Heart left ventricle (tissue), 13 donors: Measurements from ENCODE around the gene PUM1.

Experiments used
- POLR2A ChIP-seq, 2 donors: fragments of 450-650 bp; IDR thresholded peaks; one replicate each; pipeline ENCODE4 v1.6.1; 2017; ENCODE audit warnings: antibody characterized with exemption in 2 of 2, mild to moderate bottlenecking in 2 of 2, moderate library complexity in 2 of 2
- TF ChIP-seq, protein P1 (sequence below), 12 donors: fragments of 200-600 bp; sonication (generic) in 4 of 12; IDR thresholded peaks; one replicate each; pipeline versions ENCODE4 v1.5.0 to v1.8.0; 2018 to 2022; ENCODE audit warnings: antibody characterized with exemption in 12 of 12, mild to moderate bottlenecking in 5 of 12
- donor health status: ischemic (EF 13 %, LVEDD 7.1; RV severe dilation, severe dysfunction).
- donor health status: DM: no; HTN: yes; CAD: no.
- donor health status: DM: no; HTN: no; CAD: no.
- donor health status: ischemic (EF 25% LVEDD 6.9; RV normal size, moderate dysfunction).
- donor health status: ischemic (EF 25% LVEDD 5.7; RV mildly dilated, moderate dysfunction).
- donor health status: ischemic (EF 35%, LVEDD 5.7; RV mildly dilated, moderate dysfunction).
- donor health status: nonischemic (EF 11% LVEDD 7.7; RV severe dilation, severe dysfunction).
- donor health status: DM: yes; HTN: yes; CAD: no.
- donor health status: PGD.
- donor health status: ischemic (EF 29% LVEDD 5.4; RV normal size, mild dysfunction).
- donor health status: nonischemic (EF 23%, LVEDD 6.1; RV moderate dilation, normal function).

DNA sequence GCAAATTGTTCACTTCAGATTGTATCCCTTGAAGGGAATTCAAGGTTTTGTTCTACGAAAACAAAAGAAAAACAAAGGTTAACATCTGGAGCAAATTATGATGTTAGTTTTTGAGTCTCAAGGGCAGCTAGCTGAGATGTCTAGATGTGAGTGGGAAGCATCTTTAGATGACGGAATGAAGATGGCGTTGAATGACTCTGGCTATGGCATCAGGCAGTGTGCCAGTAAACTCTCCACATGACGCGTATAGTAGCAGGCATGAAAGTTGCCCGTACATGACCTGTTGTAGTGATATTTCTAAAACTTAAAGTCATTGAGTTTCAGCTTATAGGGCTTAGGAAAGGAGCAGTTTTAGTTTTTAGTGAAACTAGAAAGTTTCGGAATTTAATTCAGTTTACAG lies 144.7 kb downstream of the PUM1 start:
- TF ChIP-seq, protein P1, sequence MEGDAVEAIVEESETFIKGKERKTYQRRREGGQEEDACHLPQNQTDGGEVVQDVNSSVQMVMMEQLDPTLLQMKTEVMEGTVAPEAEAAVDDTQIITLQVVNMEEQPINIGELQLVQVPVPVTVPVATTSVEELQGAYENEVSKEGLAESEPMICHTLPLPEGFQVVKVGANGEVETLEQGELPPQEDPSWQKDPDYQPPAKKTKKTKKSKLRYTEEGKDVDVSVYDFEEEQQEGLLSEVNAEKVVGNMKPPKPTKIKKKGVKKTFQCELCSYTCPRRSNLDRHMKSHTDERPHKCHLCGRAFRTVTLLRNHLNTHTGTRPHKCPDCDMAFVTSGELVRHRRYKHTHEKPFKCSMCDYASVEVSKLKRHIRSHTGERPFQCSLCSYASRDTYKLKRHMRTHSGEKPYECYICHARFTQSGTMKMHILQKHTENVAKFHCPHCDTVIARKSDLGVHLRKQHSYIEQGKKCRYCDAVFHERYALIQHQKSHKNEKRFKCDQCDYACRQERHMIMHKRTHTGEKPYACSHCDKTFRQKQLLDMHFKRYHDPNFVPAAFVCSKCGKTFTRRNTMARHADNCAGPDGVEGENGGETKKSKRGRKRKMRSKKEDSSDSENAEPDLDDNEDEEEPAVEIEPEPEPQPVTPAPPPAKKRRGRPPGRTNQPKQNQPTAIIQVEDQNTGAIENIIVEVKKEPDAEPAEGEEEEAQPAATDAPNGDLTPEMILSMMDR (IDR thresholded peaks at IDR 0.05), result no peak
- TF ChIP-seq POLR2A (IDR thresholded peaks at IDR 0.05), result no peak
